ENCODE results near the gene MAP3K9.

MAP3K9 gene

DNA sequence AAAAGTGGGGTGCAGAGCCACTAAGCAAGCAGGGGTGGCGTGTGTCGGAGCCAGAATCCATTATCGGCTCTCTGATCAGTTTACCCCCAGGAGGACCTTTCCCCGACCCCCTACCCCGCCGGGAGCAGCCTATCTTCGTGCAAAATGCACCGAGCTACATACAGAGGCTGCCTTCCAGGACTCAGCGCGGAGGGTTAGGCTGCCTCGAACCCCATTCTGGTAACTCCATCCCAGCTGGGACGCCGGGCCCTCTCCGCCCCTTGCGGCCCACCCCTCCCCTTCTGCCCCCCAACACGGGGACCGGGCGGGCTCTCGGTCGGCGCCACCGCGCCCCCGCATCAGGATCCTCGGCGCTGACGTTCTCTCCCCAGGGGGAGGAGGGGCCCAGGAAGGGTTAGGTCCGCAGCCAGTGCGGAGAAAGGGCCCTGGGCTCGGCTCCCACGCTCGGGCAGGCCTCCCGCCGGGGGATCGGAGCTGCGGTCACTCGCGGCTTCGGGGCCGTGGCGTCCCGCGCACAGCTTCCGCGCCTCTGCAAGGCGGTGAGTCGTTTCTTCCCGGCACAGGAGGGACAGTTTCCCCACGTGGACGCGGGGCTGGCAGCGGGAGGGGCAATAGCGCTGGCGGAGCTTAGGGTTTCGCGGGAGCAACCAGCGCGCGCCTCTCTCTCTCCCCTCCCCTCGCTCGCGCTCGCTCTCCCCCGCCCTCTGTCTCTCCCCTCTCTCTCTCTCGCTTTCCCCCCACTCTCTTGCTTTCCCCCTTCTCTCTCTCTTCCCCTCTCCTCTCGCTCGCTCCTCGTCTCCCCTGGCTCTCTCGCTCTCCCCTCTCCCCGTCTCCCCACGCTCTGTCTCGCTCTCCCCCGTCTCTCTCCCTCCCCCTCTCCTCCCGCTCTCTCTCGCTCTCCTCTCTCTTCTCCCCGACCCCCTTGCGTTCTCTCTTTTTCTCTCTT, 12.5 kb upstream of the MAP3K9 start:
- DNase-seq (ENCODE audit: low read depth) = peak; percentile 63

GRCh38 chr14:70816525-70816924, 7.2 kb upstream of the MAP3K9 start:
- no peak for DNase-seq (ENCODE audit: low read depth)

- DNase-seq (ENCODE audit: low read depth) = no peak
Observed at GRCh38 chr14:70814466-70814865, 5.2 kb upstream of the MAP3K9 start.

- no peak for DNase-seq (ENCODE audit: low read depth)
Observed at GRCh38 chr14:70812124-70812818, 3.0 kb upstream of the MAP3K9 start.

GRCh38 chr14:70811578-70811977, 2.3 kb upstream of the MAP3K9 start:
- DNase-seq (ENCODE audit: low read depth) = no peak

GRCh38 chr14:70811050-70811449, 1.7 kb upstream of the MAP3K9 start:
- DNase-seq (ENCODE audit: low read depth) = no peak

- DNase-seq (ENCODE audit: low read depth) = no peak
Observed at GRCh38 chr14:70810621-70811020, 1.3 kb upstream of the MAP3K9 start.

DNA sequence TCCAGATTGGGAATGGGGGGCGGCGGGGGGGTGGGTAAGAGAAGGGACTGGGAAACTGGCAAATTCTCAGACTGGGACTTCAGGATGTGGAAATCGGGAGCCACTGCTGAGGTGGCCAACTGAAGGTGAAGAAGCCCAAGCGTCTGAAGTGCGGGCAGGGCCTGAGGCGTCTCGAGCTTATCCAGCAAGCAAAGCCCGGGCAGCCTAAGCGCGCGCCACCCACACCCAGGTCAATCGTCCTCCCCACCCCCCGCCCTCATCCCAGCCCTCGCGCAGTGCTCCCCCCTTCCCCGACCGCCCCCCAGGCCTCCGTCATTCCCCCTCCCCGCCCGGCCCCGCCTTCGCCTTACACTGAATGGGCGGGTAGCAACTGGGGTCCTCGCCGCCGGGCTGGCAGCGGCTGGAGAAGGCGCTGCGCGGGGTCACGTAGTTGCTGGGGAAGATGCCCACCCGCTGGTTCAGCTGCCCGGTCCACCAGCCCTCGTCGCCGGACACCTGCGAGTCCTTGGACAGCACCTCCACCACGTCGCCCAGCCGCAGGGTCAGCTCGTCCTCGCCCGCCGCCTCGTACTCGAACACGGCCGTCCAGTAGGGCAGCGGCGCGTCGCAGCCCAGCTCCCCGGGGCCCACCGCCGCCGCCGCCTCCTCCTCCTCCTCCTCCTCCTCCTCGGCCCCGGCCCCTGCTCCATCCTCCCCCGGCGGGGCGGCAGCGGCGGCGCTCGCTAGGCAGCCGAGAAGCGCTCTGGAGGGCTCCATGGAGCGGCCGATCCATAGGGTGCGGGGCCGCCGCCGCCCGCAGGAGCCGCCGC, 693 bp downstream of the MAP3K9 start:
- peak; percentile 34 for DNase-seq (ENCODE audit: low read depth)

DNA sequence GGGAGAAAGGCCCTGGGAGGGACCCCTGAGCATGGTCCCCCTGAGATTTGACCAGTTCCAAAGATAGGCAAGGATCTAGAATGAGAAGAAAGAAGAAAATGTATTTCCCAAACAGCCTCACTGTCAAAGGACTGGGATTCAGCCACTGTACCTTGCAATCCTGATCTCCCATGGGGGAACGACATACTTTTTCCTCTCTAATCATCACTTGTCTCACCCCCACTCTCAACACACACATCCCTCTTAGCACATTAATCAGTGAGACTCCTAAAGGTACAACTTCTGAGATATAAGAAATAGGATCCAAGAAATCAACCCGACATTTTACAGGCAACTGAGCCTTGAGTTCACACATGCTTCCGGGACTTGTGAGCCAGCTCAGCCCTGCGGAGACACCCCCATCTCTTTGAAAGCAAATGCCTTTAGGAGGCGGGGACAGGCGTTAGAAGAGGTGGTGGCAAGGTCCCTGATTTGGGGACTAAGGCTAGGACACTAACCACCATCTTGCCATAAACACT, 1.4 kb downstream of the MAP3K9 start:
- peak; percentile 49 for DNase-seq (ENCODE audit: low read depth)

GRCh38 chr14:70804556-70805162, 4.7 kb downstream of the MAP3K9 start:
- DNase-seq (ENCODE audit: low read depth) = no peak

- DNase-seq (ENCODE audit: low read depth) = no peak
Observed at GRCh38 chr14:70803321-70804310, 5.7 kb downstream of the MAP3K9 start.

DNA sequence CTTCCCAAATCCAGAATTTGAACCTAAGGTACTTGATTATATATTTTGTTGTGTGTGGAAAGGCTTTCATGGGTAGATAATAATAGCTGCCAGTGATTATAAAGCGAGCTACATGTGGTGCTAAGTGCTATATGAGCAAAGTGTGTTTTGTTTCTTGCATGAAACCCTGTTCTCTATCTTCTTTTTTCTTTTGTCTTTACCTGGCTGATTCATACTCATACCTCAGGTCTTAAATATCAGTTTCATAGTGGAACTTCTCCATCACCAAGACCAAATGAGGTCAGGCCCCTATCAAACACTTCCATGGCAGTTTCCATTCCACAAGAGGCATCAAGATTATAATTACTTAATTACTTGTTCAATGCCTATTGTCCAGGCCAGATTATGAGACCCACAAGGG, 6.9 kb downstream of the MAP3K9 start:
- DNase-seq (ENCODE audit: low read depth) = no peak

DNA sequence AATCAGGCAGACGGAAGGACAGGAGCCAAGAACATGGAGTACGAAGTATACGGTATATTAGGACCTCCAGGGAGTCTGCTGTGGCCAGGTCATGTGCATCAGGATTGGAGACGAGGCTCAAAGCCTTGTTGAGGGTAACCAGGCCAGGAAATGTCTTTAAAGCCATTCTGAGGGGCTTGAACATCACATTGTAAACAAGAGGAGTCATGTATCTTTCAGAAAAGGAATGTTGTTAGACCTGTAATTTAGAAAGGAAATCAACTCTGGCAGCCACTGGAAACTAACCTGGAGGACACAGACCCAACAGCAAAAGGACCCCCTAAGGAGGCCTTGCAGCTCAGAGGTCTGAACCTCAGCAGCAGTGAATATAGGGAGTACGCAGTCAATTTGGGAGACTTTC, 7.5 kb downstream of the MAP3K9 start:
- DNase-seq (ENCODE audit: low read depth) = no peak

DNA sequence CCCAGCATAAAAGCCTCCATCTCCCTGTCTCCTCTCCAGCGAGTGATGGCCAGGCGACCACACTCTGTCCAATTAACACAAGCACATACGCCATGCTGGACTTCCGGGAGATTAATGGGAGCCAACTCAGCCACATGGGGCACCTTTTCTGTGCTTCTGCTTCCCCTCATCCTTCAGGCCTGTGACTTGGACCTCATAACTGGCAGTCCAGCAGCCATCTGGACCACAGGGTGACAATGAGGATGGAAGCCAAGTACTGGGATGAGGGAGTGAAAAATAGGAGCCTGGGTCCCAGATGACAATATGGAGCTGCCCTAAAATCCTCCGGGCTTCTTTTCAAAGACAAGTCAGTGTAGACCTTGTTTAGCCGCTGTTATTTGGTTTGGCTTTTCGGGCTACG, 12.8 kb downstream of the MAP3K9 start:
- no peak for DNase-seq (ENCODE audit: low read depth)

GRCh38 chr14:70794294-70794693, 15.0 kb downstream of the MAP3K9 start:
- DNase-seq (ENCODE audit: low read depth) = no peak

GRCh38 chr14:70793637-70794036, 15.7 kb downstream of the MAP3K9 start:
- DNase-seq (ENCODE audit: low read depth) = no peak

- DNase-seq (ENCODE audit: low read depth) = no peak
Observed at GRCh38 chr14:70792939-70793338, 16.4 kb downstream of the MAP3K9 start.

DNA sequence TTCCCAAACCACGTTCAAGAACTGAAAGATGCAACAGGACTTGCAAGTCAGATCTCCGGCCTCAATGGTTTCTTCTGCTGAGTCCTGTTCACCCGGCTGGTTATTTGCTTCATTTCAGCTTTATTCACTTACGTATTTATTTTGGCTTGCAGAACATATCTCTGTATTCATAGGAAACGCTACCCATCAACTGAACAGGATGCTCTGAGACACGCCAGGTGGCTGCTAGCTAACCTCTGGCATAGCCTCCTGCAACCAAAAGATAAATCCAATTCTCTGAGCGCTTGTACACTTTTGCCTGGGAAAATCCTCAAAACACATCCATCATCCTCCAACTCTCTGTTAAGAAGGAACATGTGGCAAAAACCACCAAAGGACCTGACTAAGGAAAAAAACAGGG, 17.3 kb downstream of the MAP3K9 start:
- no peak for DNase-seq (ENCODE audit: low read depth)

DNA sequence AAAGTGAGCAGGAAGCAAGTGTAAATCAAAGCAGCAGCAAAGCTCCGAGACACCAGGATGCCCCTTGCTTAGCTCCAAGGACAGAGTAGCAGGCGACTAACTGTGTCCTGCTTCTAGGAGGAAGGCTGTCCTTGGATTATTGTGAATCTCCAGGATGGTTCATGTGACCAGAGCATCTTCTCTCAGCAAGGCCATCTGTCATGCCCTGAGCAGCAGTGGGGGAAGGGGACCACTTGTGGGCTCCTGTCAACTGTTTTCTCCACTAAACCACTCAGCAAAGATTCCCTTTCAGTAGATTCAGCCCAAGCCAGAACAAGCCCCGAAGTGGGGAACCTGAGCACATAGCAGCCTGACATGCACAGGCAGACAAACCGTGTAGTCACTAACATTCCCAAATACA, 19.4 kb downstream of the MAP3K9 start:
- no peak for DNase-seq (ENCODE audit: low read depth)

- no peak for DNase-seq (ENCODE audit: low read depth)
Observed at GRCh38 chr14:70789361-70789760, 20.0 kb downstream of the MAP3K9 start.

DNA sequence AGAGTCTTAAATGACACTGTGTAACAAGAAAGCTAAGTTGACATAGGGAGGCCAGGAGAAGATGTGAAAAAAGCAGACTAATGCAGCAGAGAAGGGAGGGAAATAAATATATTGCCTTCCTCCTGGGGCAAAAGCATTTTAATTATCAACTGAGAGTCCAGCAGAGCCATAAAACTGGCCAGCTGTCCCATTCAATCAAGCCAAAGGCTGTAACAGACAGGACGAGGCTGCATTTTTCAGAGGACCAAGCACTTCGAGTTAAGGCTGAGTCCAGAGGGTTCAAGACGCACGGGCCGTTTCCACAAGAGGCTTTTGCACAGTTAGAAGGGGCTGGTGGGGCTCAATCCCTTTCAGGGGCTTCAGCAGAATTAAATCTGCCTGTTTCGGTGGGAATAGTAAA, 20.4 kb downstream of the MAP3K9 start:
- DNase-seq (ENCODE audit: low read depth) = no peak

All from activated T-cell treated with anti-CD3 and anti-CD28 coated beads for 48 hours (primary cell).